NB4 (cell line): ENCODE data around the gene BEST2.

Experiments used
- DNase-seq: peaks from one replicate; pipeline ENCODE4 v3.0.0; 2010; ENCODE audit warnings: low read depth
- H3K4me3 ChIP-seq: one replicate; pipeline ENCODE4 v1.5.1; 2011; ENCODE audit warnings: mild to moderate bottlenecking, low read depth, low read length, moderate library complexity
- MAX ChIP-seq: IDR thresholded peaks from 2 replicates; pipeline ENCODE4 v1.6.1; 2011; ENCODE audit warnings: low read depth, low read length
- MYC ChIP-seq: IDR thresholded peaks from 2 replicates; pipeline ENCODE4 v1.6.1; 2011; ENCODE audit warnings: low read depth, low read length
- POLR2A ChIP-seq: IDR thresholded peaks from 2 replicates; pipeline ENCODE4 v1.6.1; 2011; ENCODE audit warnings: mild to moderate bottlenecking; ENCODE audit not compliant: insufficient read length; ENCODE audit errors: extremely low read depth
- TF ChIP-seq, protein P1 (sequence below): IDR thresholded peaks from one replicate; pipeline ENCODE4 v1.5.1; 2012; ENCODE audit warnings: low read depth, low read length

The BEST2 gene

DNA sequence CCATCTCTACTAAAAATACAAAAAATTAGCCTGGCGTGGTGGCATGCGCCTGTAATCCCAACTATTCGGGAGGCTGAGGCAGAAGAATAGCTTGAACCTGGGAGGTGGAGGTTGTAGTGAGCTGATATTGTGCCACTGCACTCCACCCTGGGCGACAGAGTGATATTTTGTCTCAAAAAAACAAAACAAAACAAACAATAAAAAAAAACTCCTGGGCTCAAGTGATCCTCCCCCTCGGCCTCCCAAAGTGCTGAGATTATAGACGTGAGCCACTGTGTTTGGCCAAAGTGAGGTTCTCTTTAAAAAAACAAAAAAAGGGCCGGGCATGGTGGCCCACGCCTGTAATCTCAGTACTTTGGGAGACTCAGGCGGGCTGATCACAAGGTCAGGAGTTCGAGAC lies 35.9 kb downstream of the BEST2 start:
- H3K4me3 ChIP-seq = no peak overlapping the region
- TF ChIP-seq POLR2A (no peak), MAX (no peak), MYC (no peak)
- TF ChIP-seq, protein P1, sequence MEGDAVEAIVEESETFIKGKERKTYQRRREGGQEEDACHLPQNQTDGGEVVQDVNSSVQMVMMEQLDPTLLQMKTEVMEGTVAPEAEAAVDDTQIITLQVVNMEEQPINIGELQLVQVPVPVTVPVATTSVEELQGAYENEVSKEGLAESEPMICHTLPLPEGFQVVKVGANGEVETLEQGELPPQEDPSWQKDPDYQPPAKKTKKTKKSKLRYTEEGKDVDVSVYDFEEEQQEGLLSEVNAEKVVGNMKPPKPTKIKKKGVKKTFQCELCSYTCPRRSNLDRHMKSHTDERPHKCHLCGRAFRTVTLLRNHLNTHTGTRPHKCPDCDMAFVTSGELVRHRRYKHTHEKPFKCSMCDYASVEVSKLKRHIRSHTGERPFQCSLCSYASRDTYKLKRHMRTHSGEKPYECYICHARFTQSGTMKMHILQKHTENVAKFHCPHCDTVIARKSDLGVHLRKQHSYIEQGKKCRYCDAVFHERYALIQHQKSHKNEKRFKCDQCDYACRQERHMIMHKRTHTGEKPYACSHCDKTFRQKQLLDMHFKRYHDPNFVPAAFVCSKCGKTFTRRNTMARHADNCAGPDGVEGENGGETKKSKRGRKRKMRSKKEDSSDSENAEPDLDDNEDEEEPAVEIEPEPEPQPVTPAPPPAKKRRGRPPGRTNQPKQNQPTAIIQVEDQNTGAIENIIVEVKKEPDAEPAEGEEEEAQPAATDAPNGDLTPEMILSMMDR = no peak

DNA sequence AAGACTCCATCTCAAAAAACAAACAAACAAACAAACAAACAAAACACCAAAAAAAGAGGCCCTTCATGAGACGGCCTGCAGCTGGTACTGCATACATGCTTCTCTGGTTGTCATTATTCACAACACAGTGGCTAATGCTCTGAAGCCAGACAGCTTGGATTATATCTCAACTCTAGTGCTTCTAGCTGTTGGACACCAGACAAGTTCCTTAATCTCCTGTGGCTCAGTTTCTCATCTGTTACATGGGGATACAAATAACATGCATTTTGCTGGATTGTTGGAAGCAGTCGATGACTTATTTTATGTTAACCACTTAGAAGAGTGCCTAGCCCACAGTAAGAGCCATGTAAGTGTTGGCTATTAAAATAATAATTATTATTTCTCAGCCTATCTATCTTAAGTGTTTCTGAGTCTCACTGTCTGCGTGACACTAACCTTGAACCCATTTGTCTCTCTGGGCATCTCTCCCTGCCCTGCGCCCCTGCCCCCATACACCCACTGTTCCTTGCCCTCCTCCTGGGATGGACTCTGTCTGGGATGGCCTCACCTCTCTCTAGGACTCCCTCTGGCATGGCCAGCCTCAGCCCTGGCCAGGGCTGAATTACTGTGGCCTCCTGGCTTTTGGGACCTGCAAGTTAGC lies 36.6 kb downstream of the BEST2 start:
- peak; percentile 27 for DNase-seq
- no peak overlapping the region for H3K4me3 ChIP-seq
- TF ChIP-seq, protein P1 = no peak
- no peak for TF ChIP-seq MYC
- TF ChIP-seq MAX = no peak
- TF ChIP-seq POLR2A = no peak

More for the DNA sequence above, 35.9 kb downstream of the BEST2 start:
- no peak for DNase-seq

GRCh38 chr19:12788682-12789097 lies 37.1 kb downstream of the BEST2 start:
- no peak; the same call in 1 of the 2 replicates for TF ChIP-seq MAX
- TF ChIP-seq, protein P1 = no peak
- TF ChIP-seq MYC = no peak
- no peak for TF ChIP-seq POLR2A
- DNase-seq = peak; percentile 69
- H3K4me3 ChIP-seq = peak overlapping the region; percentile 56

DNA sequence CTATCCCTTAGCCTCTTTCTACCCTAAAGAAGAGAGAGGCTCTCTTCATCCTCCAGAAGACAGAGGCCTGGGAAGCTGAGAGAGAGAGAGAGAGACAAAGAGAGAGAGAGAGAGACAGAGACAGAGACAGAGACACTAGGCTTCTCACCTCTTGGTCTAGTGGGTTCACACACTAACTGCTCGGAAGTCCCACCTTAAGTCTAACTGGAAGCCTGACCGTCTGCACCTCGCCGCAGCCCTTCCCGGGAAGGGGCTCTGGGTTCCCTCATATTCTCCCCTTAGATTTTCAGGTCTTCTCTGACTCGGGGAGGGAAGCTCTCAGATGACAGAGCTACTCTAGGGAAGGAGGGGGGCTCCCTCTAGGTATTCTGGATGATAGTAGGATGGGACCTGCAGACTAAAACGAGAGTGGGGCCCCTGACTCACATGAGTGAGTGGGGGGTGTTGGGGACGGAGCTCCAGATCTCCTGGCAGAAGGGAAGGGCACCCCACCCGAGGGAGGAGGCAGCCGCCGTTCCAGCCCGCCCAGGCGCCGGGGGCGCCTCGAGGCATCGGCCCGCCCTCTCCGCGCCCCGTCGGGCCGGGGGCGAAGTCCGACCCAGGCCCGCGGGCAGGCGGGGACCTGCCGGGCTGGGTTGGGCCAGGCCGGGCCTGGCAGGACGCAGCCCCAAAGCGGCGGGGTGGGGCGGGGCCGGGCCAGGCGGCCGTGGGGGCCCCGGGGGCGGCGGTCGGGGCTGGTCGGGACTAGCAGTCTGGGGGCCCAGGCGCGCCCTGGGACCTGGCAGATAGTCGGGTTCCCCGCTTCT lies 37.7 kb downstream of the BEST2 start:
- peak overlapping the region; percentile 56 for H3K4me3 ChIP-seq
- TF ChIP-seq POLR2A = no peak
- TF ChIP-seq, protein P1 = no peak
- TF ChIP-seq MYC = no peak
- TF ChIP-seq MAX = no peak
- no peak for DNase-seq

- peak overlapping the region; percentile 57 for H3K4me3 ChIP-seq
- TF ChIP-seq MYC (peak; percentile 85), MAX (peak; percentile 55), POLR2A (peak; percentile 23)
- TF ChIP-seq, protein P1 = no peak
- peak; percentile 99 for DNase-seq
Observed at GRCh38 chr19:12789904-12790619, 38.5 kb downstream of the BEST2 start.
